LNCAP (cell line): ENCODE results near the gene SPATA13.

Source experiments
- TF ChIP-seq, protein P1 (sequence below): fragments of 450-650 bp; IDR thresholded peaks from 2 replicates; pipeline ENCODE4 v1.5.1; 2017; ENCODE audit warnings: mild to moderate bottlenecking

SPATA13 gene

DNA sequence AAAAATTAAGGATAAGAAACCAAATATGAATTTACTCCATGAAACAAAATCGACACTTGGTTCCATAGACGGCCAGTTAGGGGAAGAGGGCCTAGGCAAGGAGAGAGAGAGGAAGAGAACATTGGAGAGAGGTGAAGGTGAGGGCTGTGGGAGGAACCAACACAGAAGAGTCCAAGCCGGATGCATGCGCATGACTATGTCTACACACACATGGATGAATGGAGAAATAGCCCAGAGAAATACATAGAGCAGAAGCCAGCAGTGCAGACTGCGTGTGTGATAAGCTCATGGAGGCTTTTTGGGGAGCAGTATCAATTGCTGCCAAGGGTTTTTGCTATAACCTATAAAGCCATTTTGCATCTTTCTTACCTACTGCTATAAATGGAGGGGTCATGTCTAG, 81.6 kb downstream of the SPATA13 start:
- TF ChIP-seq, protein P1, sequence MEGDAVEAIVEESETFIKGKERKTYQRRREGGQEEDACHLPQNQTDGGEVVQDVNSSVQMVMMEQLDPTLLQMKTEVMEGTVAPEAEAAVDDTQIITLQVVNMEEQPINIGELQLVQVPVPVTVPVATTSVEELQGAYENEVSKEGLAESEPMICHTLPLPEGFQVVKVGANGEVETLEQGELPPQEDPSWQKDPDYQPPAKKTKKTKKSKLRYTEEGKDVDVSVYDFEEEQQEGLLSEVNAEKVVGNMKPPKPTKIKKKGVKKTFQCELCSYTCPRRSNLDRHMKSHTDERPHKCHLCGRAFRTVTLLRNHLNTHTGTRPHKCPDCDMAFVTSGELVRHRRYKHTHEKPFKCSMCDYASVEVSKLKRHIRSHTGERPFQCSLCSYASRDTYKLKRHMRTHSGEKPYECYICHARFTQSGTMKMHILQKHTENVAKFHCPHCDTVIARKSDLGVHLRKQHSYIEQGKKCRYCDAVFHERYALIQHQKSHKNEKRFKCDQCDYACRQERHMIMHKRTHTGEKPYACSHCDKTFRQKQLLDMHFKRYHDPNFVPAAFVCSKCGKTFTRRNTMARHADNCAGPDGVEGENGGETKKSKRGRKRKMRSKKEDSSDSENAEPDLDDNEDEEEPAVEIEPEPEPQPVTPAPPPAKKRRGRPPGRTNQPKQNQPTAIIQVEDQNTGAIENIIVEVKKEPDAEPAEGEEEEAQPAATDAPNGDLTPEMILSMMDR = no peak

DNA sequence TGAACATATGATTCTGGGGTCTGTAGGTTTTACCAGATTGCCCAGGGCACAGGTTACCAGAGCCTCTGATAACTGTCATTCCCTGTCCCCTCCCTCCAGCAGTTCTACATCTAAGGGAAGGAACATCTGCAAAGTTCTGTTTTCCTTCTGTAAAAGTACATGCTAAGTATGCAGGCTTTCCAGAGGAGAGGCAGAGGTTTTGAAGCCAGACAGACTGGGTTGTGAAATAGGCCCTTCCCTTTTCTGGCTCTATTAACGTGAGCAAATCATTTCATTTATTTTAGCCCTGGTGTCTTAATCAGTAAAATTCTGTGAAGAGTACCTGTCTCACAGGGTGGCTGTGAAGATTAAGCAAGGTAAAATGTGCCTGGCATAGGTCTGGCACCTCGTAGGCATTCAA, 82.8 kb downstream of the SPATA13 start:
- TF ChIP-seq, protein P1 = no peak

DNA sequence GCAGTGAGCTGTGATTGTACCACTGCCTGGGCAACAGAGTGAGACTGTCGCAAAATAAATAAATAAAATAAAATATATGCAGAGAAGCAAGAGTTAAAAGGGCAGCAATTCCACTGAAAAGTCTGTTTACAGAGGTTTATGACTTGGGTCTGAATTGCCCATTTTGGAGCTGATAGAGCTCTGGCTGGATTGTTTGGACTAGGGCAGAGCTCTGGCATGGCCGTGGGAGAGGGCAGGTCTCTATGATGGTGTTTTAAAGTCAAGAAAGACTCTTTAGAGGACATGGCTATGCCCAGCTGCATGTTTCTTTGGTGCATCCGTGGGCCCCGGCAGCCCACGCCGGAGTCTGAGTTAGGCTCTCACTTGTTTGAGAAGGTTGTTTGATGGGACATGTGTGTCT, 84.3 kb downstream of the SPATA13 start:
- TF ChIP-seq, protein P1 = no peak

DNA sequence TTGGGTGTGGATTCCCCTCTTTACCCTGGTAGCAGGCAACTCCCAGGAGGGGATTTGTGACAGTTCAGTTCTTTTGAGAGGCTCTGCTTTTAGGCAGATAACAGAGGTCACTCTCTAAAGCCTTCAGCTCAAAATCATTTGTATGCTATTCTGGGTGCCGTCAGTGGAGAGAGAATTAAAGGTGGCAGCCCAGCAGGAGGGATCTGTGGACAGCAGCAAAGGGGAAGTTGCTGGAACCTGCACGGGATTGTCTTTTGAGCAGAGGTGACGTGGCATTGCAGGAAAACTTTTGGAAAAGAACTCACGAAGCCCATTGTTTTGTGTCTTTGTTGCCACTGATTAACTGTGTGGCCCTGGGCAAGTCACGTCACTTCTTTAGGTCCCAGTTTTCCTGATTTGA, 86.5 kb downstream of the SPATA13 start:
- TF ChIP-seq, protein P1 = no peak

DNA sequence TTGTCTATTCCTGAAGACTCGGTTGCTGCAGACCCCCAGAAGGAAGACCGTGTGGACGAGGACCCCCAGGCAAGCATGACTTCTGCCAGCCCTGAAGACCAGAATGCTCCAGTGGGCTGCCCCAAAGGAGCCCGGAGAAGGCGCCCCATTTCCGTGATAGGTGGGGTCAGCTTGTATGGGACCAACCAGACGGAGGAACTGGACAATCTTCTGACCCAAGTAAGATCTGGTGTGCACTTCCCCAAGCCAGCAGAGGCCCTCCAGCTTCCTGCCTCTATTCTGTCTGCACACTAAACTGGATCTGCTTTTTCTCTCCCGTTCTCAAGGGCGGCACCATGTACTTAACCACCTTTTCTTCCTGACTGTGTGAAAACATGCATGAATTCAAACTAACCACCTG, 89.1 kb downstream of the SPATA13 start:
- TF ChIP-seq, protein P1 = no peak

DNA sequence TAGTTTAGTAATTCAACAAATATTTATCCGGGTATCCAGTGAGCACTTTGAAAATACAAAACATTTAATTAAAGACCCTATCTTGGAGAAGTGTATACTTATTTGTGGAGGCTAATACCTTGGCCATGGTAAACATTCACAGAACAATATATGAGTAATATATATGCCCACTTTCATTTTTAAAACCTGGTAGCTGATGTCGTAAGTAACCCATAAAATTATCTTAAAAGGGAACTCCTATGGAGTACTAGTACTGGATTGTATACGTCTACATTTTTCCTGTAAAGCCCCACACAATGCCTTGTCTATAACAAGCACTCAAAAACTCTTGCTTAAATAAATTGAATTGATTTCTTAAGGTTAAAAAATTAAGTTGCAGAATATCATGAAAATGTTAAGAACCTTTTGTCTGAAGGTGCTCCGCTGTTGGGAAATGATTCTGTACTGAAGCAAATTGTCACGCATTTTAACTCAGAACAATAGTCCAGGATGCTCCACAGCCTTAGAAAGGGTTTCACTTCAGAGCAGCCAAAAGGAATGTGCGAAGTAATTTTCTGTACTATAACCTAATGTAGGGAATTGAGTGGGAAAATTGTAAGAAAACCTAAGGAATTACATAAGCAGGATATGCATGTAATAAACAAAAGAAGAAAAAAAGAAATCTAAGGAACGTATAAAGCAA, 90.0 kb downstream of the SPATA13 start:
- TF ChIP-seq, protein P1 = no peak

DNA sequence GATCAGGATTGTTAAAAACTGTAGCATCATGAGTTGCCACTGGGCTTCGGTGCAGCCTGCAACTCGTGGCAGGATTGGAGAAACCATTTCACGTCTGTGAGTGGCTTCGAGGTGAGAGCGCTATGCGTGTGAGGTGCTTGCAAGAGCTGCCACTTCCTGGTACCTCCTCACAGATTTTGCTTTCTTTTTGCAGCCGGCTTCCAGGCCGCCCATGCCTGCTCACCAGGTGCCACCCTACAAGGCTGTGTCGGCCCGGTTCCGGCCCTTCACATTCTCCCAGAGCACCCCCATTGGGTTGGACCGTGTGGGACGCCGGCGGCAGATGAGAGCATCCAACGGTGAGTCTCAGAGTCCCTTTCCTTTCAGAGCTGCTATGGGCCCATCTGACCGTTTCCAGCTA, 91.0 kb downstream of the SPATA13 start:
- TF ChIP-seq, protein P1 = no peak

DNA sequence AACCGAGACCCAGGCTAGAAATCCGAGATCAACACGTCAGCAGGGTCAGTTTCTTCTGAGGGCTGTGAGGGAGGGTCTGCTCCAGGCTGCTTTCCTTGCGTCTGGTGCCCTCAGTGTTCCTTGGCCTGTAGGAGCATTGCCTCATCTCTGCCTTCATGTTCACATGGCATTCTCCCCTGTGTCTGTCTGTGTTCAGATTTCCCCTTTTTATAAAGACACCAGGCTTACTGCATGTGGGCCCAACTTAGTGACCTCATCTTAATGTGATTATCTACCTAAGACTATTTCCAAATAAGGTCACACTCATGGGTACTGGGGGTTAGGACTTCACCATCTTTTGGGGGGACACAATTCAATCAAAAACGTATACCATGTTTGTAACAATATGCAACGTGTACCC, 91.6 kb downstream of the SPATA13 start:
- TF ChIP-seq, protein P1 = no peak
